HCT116 (cell line): ENCODE results near the gene PPM1E. TPM values are rescaled to one million over a fixed set of nuclear protein-coding genes. Genes with fewer than 3 reads are reported as not detected.

ENCODE experiments used
- ATAC-seq: fragments of 200-7000 bp; cut with Tn5 transposase; 2 replicates; pipeline ENCODE4 v1.9.1; 2020; ENCODE audit warnings: mild to moderate bottlenecking, moderate library complexity
- BruUV-seq: library from RNA; stranded (reverse); fragments of 400-500 nt; replicated peaks from 2 replicates; lab custom pipeline; 2021; lab: Mats Ljungman, UMichigan
- CTCF ChIA-PET: fragments of 300-600 bp; sonication (Branson Sonifier 250); formaldehyde crosslinking; loops from one replicate; lab custom pipeline; 2021; ENCODE audit warnings: antibody characterized with exemption; lab: Charles Lee
- POLR2A ChIA-PET: fragments of 300-600, 350-600 bp; sonication (Branson Sonifier 250); formaldehyde crosslinking; loops from one replicate; lab custom pipeline; 2021; ENCODE audit warnings: antibody characterized with exemption; lab: Charles Lee
- RAD21 ChIA-PET, 2 experiments: fragments of 300-600 bp; sonication (Branson Sonifier 250); formaldehyde crosslinking; loops; one replicate each; lab custom pipeline; 2023; ENCODE audit warnings: low total read pairs in 2 of 2; ENCODE audit not compliant: uncharacterized antibody in 2 of 2, unreplicated experiment in 2 of 2, low non-redundant PET in 1 of 2; lab: Charles Lee
- DNase-seq: peaks from one replicate; pipeline ENCODE4 v3.0.0-alpha.2; 2010; ENCODE audit warnings: low read depth, low spot score
- H2AFZ ChIP-seq: fragments of 200-600 bp; shearing (Covaris generic), sonication (generic); 2 replicates; pipeline ENCODE4 v1.6.1; 2017; ENCODE audit warnings: low read depth, mixed run types, mixed read lengths, antibody characterized with exemption, low read length; ENCODE audit not compliant: poor library complexity, severe bottlenecking
- H3K27ac ChIP-seq: 2 replicates; pipeline ENCODE4 v1.5.1; 2012; ENCODE audit warnings: low read depth, low read length
- H3K27me3 ChIP-seq: fragments of 200-600 bp; sonication (generic); 2 replicates; pipeline ENCODE4 v1.6.1; 2016; ENCODE audit warnings: mixed run types, low read length, mixed read lengths; ENCODE audit not compliant: insufficient read depth
- H3K36me3 ChIP-seq, 2 experiments: fragments of 200-500 bp in 1 of 2; fragments of 200-600 bp in 1 of 2; sonication (Bioruptor generic) in 1 of 2; sonication (generic) in 1 of 2; 2 replicates each; pipeline versions ENCODE4 v1.5.1 to v1.6.1; 2014 to 2016; ENCODE audit warnings: low read length in 2 of 2, inconsistent platforms in 1 of 2, mixed read lengths in 1 of 2, mixed run types in 1 of 2; ENCODE audit not compliant: insufficient read depth in 2 of 2, control insufficient read depth in 1 of 2
- H3K4me1 ChIP-seq, 2 experiments: fragments of 200-600 bp in 1 of 2; sonication (generic) in 1 of 2; 2 replicates each; pipeline versions ENCODE4 v1.5.1 to v1.6.1; 2012 to 2017; ENCODE audit warnings: low read length in 2 of 2, inconsistent platforms in 1 of 2, mild to moderate bottlenecking in 1 of 2, mixed read lengths in 1 of 2, mixed run types in 1 of 2, moderate library complexity in 1 of 2; ENCODE audit not compliant: insufficient read depth in 2 of 2, control insufficient read depth in 1 of 2
- H3K4me2 ChIP-seq: fragments of 200-600 bp; sonication (generic); 2 replicates; pipeline ENCODE4 v1.6.1; 2017; ENCODE audit warnings: mixed run types, low read length, mixed read lengths
- H3K4me3 ChIP-seq, 2 experiments: fragments of 200-600 bp in 1 of 2; sonication (generic) in 1 of 2; replicated peaks in 1 of 2; 2 replicates each; pipeline ENCODE4 v1.5.1; 2011 to 2016; ENCODE audit warnings: low read length in 2 of 2, control low read depth in 1 of 2, low read depth in 1 of 2, mild to moderate bottlenecking in 1 of 2, mixed read lengths in 1 of 2, mixed run types in 1 of 2
- H3K79me2 ChIP-seq: fragments of 200-600 bp; sonication (generic); 2 replicates; pipeline ENCODE4 v1.6.1; 2017; ENCODE audit warnings: mild to moderate bottlenecking, mixed run types, low read length, moderate library complexity, mixed read lengths; ENCODE audit not compliant: insufficient read depth
- H3K9ac ChIP-seq: fragments of 200-600 bp; sonication (generic); 2 replicates; pipeline ENCODE4 v1.6.1; 2016; ENCODE audit warnings: low read length, mixed read lengths
- H3K9me2 ChIP-seq: fragments of 200-600 bp; sonication (generic), shearing (Covaris generic); 2 replicates; pipeline ENCODE4 v1.6.1; 2017; ENCODE audit warnings: mixed run types, mild to moderate bottlenecking, moderate library complexity; ENCODE audit not compliant: insufficient read depth
- H3K9me3 ChIP-seq, 2 experiments: fragments of 200-500 bp in 1 of 2; fragments of 200-600 bp in 1 of 2; sonication (Bioruptor generic) in 1 of 2; sonication (generic) in 1 of 2; 2 replicates each; pipeline ENCODE4 v1.6.1; 2014 to 2017; ENCODE audit warnings: low read length in 2 of 2, mixed read lengths in 2 of 2, inconsistent platforms in 1 of 2, low read depth in 1 of 2, mild to moderate bottlenecking in 1 of 2, mixed run types in 1 of 2, moderate library complexity in 1 of 2; ENCODE audit not compliant: control insufficient read depth in 1 of 2, insufficient read depth in 1 of 2
- H4K20me1 ChIP-seq: fragments of 200-600 bp; sonication (generic), shearing (Covaris generic); 2 replicates; pipeline ENCODE4 v1.6.1; 2017; ENCODE audit warnings: mixed run types, mild to moderate bottlenecking, moderate library complexity; ENCODE audit not compliant: insufficient read depth
- CBX3 ChIP-seq: IDR thresholded peaks from 2 replicates; pipeline ENCODE4 v1.6.1; 2012; ENCODE audit warnings: low read depth
- EGR1 ChIP-seq: IDR thresholded peaks from 2 replicates; pipeline ENCODE4 v1.6.1; 2012; ENCODE audit warnings: low read depth
- ELF1 ChIP-seq: IDR thresholded peaks from 2 replicates; pipeline ENCODE4 v1.6.1; 2012; ENCODE audit warnings: low read depth, borderline replicate concordance
- EZH2 ChIP-seq: fragments of 200-600 bp; sonication (generic); IDR thresholded peaks from 2 replicates; pipeline ENCODE4 v1.6.1; 2017; ENCODE audit warnings: antibody characterized with exemption, mixed run types
- EZH2phosphoT487 ChIP-seq: fragments of 200-600 bp; IDR thresholded peaks from 2 replicates; pipeline ENCODE4 v1.6.1; 2018; ENCODE audit warnings: antibody characterized with exemption, borderline replicate concordance
- FOSL1 ChIP-seq: IDR thresholded peaks from 2 replicates; pipeline ENCODE4 v1.6.1; 2012; ENCODE audit warnings: low read depth
- JUND ChIP-seq: IDR thresholded peaks from 2 replicates; pipeline ENCODE4 v1.6.1; 2012
- POLR2A ChIP-seq: IDR thresholded peaks from 2 replicates; pipeline ENCODE4 v1.7.0; 2011; ENCODE audit warnings: borderline replicate concordance; ENCODE audit not compliant: insufficient read depth, insufficient read length; ENCODE audit errors: extremely low read depth
- POLR2AphosphoS5 ChIP-seq: IDR thresholded peaks from 2 replicates; pipeline ENCODE4 v1.6.1; 2011; ENCODE audit warnings: mild to moderate bottlenecking, low read depth, low read length, moderate library complexity
- SP1 ChIP-seq: IDR thresholded peaks from 2 replicates; pipeline ENCODE4 v1.6.1; 2012; ENCODE audit warnings: low read depth
- SRF ChIP-seq: IDR thresholded peaks from 2 replicates; pipeline ENCODE4 v1.6.1; 2012; ENCODE audit warnings: low read depth
- YY1 ChIP-seq: IDR thresholded peaks from 2 replicates; pipeline ENCODE4 v1.6.1; 2011; ENCODE audit warnings: low read length, low read depth, moderate library complexity, mild to moderate bottlenecking; ENCODE audit not compliant: insufficient replicate concordance; ENCODE audit errors: extremely low read depth
- ZFX ChIP-seq: fragments of 450-650 bp; IDR thresholded peaks from 2 replicates; pipeline ENCODE4 v1.6.1; 2017
- ZNF274 ChIP-seq: fragments of 200-500 bp; sonication (Bioruptor generic); IDR thresholded peaks from 2 replicates; pipeline ENCODE4 v1.6.1; 2014; ENCODE audit warnings: mild to moderate bottlenecking, low read depth, low read length, inconsistent platforms
- intact Hi-C: fragments of 100-400 bp; cut with micrococcal nuclease; formaldehyde crosslinking; loops from 2 replicates; pipeline ENCODE4 v1.10.0; 2022
- total RNA-seq: library from RNA; stranded (reverse); gene quantifications from one replicate; pipeline ENCODE4 v1.2.1, GENCODE V29; 2021; ENCODE audit not compliant: unreplicated experiment
- TF ChIP-seq, protein P1 (sequence below), 3 experiments: fragments of 200-600 bp in 1 of 3; sonication (generic) in 1 of 3; IDR thresholded peaks in 2 of 3; conservative IDR thresholded peaks in 1 of 3; 2 replicates each; pipeline ENCODE4 v1.5.1; 2012 to 2017; ENCODE audit warnings: low read depth in 2 of 3, low read length in 2 of 3, antibody characterized with exemption in 1 of 3, borderline replicate concordance in 1 of 3, control low read depth in 1 of 3, mild to moderate bottlenecking in 1 of 3, mixed read lengths in 1 of 3, mixed run types in 1 of 3, moderate library complexity in 1 of 3; ENCODE audit not compliant: insufficient read depth in 1 of 3
- TF ChIP-seq, protein P2 (sequence below): IDR thresholded peaks from 2 replicates; pipeline ENCODE4 v1.6.1; 2012; ENCODE audit warnings: low read depth
- TF ChIP-seq, protein P3 (sequence below): IDR thresholded peaks from 2 replicates; pipeline ENCODE4 v1.6.1; 2012
- TF ChIP-seq, protein P4 (sequence below): IDR thresholded peaks from 2 replicates; pipeline ENCODE4 v1.6.1; 2012
- TF ChIP-seq, protein P5 (sequence below): IDR thresholded peaks from 2 replicates; pipeline ENCODE4 v1.6.1; 2011; ENCODE audit warnings: mild to moderate bottlenecking, low read length, moderate library complexity; ENCODE audit not compliant: insufficient replicate concordance; ENCODE audit errors: extremely low read depth

Gene PPM1E
- total RNA-seq, 1 experiment from 2014 or later, result 0.02 TPM

DNA sequence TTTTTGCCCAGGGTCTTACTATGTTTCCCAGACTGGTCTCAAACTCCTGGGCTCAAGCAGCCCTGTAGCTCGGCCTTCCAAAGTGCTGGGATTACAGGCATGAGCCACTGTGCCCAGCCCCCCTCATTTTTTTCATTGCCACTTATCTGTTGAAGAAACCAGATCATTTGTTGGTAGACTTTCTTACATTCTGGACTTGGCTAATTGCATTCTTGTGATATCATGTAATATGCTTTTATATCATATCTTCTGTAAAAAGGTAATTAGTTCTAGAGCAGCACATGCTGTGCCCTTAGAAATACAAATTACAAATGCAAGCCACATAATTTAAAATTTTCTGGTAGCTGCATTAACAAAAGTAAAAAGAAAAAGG is 53.9 kb downstream of the PPM1E start:
- Histone ChIP-seq H3K27me3 (no peaks in the 10 kb centered on the region), H2AFZ (no peak overlapping the region), H3K9ac (no peak overlapping the region), H3K9me3 (no peaks in the 10 kb centered on the region)
- RAD21 ChIA-PET, result no interaction called here
- TF ChIP-seq, protein P1, sequence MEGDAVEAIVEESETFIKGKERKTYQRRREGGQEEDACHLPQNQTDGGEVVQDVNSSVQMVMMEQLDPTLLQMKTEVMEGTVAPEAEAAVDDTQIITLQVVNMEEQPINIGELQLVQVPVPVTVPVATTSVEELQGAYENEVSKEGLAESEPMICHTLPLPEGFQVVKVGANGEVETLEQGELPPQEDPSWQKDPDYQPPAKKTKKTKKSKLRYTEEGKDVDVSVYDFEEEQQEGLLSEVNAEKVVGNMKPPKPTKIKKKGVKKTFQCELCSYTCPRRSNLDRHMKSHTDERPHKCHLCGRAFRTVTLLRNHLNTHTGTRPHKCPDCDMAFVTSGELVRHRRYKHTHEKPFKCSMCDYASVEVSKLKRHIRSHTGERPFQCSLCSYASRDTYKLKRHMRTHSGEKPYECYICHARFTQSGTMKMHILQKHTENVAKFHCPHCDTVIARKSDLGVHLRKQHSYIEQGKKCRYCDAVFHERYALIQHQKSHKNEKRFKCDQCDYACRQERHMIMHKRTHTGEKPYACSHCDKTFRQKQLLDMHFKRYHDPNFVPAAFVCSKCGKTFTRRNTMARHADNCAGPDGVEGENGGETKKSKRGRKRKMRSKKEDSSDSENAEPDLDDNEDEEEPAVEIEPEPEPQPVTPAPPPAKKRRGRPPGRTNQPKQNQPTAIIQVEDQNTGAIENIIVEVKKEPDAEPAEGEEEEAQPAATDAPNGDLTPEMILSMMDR (IDR thresholded peaks at IDR 0.05 in 2 of 3, conservative IDR thresholded peaks at IDR 0.05 in 1 of 3; ENCODE audit: borderline replicate concordance in 1 of 3, insufficient read depth in 1 of 3, low read depth in 2 of 3, low read length in 2 of 3), result no peak
- TF ChIP-seq POLR2AphosphoS5, result no peak
- TF ChIP-seq ZNF274, result no peak
- TF ChIP-seq, protein P2, sequence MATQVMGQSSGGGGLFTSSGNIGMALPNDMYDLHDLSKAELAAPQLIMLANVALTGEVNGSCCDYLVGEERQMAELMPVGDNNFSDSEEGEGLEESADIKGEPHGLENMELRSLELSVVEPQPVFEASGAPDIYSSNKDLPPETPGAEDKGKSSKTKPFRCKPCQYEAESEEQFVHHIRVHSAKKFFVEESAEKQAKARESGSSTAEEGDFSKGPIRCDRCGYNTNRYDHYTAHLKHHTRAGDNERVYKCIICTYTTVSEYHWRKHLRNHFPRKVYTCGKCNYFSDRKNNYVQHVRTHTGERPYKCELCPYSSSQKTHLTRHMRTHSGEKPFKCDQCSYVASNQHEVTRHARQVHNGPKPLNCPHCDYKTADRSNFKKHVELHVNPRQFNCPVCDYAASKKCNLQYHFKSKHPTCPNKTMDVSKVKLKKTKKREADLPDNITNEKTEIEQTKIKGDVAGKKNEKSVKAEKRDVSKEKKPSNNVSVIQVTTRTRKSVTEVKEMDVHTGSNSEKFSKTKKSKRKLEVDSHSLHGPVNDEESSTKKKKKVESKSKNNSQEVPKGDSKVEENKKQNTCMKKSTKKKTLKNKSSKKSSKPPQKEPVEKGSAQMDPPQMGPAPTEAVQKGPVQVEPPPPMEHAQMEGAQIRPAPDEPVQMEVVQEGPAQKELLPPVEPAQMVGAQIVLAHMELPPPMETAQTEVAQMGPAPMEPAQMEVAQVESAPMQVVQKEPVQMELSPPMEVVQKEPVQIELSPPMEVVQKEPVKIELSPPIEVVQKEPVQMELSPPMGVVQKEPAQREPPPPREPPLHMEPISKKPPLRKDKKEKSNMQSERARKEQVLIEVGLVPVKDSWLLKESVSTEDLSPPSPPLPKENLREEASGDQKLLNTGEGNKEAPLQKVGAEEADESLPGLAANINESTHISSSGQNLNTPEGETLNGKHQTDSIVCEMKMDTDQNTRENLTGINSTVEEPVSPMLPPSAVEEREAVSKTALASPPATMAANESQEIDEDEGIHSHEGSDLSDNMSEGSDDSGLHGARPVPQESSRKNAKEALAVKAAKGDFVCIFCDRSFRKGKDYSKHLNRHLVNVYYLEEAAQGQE, result no peak
- TF ChIP-seq, protein P3, sequence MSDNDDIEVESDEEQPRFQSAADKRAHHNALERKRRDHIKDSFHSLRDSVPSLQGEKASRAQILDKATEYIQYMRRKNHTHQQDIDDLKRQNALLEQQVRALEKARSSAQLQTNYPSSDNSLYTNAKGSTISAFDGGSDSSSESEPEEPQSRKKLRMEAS, result no peak
- TF ChIP-seq YY1, result no peak
- TF ChIP-seq, protein P4, sequence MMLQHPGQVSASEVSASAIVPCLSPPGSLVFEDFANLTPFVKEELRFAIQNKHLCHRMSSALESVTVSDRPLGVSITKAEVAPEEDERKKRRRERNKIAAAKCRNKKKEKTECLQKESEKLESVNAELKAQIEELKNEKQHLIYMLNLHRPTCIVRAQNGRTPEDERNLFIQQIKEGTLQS, result no peak
- no peak for TF ChIP-seq CBX3
- no peak for TF ChIP-seq SRF
- no peak for TF ChIP-seq SP1
- TF ChIP-seq EGR1, result no peak
- TF ChIP-seq ZFX, result no peak
- TF ChIP-seq, protein P5, sequence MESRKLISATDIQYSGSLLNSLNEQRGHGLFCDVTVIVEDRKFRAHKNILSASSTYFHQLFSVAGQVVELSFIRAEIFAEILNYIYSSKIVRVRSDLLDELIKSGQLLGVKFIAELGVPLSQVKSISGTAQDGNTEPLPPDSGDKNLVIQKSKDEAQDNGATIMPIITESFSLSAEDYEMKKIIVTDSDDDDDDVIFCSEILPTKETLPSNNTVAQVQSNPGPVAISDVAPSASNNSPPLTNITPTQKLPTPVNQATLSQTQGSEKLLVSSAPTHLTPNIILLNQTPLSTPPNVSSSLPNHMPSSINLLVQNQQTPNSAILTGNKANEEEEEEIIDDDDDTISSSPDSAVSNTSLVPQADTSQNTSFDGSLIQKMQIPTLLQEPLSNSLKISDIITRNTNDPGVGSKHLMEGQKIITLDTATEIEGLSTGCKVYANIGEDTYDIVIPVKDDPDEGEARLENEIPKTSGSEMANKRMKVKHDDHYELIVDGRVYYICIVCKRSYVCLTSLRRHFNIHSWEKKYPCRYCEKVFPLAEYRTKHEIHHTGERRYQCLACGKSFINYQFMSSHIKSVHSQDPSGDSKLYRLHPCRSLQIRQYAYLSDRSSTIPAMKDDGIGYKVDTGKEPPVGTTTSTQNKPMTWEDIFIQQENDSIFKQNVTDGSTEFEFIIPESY, result no peak
- no peak for TF ChIP-seq EZH2phosphoT487
- no peak for TF ChIP-seq ELF1
- no peak for TF ChIP-seq POLR2A
- no peak for TF ChIP-seq FOSL1
- TF ChIP-seq EZH2, result no peak
- no peak for TF ChIP-seq JUND
- TF ChIP-seq, all 23 proteins: peak for 0
- no TSS peak for BruUV-seq
- no peaks in the 10 kb centered on the region for H3K36me3 ChIP-seq
- H3K9me2 ChIP-seq, result no peaks in the 10 kb centered on the region
- H3K4me3 ChIP-seq, result no peak overlapping the region
- no peaks in the 10 kb centered on the region for H3K79me2 ChIP-seq
- H3K27ac ChIP-seq, result no peak overlapping the region
- ATAC-seq, result no peak
- intact Hi-C loops, result no loop called here
- no peaks in the 10 kb centered on the region for H4K20me1 ChIP-seq
- H3K4me1 ChIP-seq, result no peaks in the 10 kb centered on the region
- CTCF ChIA-PET, result no interaction called here
- no peak overlapping the region for H3K4me2 ChIP-seq
- no peak for DNase-seq
- POLR2A ChIA-PET, result no interaction called here
